Measurements from ENCODE around the gene PHF11.
"Not testable (repeated sequence)": the region's sequence is repeated elsewhere in the genome, so short reads cannot be mapped to it uniquely, and the experiment has no call there.

The PHF11 gene

DNA sequence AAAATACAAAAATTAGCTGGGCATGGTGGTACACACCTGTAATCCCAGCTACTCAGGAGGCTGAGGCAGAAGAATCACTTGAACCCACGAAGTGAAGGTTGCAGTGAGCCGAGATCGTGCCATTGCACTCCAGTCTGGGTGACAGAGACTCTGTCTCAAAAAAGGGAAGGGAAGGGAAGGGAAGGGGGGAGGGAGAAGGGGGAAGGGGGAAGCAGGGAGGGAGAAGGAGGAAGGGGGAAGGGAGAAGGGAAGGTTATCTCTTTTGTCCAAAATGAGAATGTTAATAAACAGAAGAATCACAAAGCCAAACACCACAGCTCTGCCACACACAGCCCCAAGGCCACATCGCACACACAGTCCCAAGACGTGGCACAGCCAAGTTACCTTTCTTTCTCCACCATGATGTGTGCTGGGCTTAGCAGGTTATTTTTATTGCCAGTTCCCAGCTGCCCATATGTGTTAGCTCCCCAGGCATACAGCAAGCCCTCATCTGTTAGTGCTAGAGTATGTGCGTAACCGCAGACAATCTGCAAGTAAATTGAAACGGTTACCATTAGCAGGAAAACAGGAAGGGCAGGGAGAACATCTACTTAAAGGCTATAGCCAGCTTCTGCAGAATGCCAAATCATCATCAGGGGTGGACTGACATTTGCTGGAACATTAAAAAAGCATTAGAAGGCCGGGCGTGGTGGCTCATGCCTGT is 55.3 kb downstream of the PHF11 start:
- DNase-seq = no peak

DNA sequence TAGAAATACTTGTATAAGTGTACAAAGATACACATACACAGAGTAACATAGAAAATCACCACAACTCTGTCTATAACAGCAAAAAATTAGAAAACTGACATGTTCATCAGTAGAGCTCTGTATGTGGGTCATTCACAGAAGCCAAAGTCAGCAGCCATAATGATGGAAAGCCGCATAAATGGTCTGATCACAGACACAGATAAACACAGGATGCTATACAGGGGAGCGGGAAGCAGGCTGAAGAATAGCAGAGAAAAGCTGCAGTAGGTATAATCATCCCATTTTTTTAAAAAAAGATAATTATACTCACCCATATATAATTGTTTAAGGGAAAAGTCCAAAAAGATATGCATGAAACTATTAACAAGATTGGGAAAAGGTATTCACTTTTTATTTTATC is 58.1 kb downstream of the PHF11 start:
- DNase-seq = no peak

DNA sequence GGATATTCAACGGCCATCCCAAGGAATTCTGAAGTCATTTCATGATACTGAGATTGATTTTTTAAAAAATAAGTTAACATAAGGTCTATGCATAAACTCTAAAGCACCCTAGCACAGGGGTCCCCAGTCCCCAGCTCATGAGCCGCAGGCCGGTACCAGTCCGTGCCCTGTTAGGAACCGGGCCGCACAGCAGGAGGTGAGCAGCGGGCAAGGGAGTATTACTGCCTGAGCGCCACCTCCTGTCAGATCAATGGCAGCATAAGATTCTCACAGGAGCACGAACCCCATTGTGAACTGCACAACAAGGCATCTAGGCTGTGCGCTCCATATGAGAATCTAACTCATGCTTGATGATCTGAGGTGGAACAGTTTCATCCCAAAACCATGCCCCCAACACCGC is 58.6 kb downstream of the PHF11 start:
- no peak for DNase-seq

DNA sequence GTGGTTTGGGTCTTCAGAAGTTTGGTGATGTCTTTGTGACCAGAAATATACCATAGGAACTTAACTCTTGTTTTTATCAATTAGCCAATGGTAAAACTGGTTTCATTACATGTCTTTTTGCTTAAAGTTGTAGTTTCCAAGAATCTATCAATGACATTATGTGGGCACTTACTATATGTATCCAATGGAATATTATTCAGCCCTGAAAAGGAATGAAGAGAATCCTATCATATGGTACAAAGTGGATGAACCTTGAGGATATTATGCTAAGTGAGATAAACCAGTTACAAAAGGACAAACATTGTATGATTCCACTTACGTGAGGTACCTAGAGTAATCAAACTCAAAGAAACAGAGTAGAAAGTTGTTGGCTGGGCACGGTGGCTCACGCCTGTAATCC is 63.3 kb downstream of the PHF11 start:
- DNase-seq = no peak

DNA sequence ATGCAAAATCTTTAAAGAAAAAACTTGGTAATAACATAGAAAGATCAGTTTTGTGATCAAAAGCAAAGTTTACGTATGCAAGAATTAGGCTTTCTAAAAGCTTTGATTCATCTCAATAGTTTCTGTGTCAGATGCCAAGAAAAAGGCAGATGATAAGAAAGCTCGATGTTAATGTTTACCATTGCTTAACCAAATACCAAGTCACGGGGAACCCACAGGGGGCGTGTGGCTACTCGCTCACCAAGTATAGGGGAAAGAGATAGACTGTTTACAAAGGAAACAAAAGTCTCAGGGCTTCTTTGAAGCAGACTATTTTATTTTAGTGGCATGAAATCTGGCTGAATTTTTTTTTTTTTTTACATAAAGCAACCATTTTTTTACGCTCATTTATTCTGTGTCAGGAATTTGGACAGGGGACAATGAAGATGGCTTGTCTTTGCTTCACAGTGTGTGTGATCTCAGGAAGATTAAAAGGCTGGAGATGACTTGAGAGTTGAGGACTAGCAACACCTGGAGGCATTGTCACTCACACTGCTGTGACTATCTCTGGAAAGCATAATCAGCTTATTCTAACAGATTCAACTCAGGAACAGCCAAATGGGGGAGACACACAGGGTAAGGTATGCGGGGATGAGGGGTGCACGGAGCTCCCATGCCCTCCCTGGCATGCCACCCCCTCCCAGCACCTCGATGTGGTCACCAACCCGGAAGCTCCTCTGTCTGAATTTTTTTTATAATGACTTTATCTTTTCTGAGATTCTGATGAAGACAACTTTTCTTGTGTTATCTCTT is 64.7 kb downstream of the PHF11 start:
- no peak for DNase-seq

DNA sequence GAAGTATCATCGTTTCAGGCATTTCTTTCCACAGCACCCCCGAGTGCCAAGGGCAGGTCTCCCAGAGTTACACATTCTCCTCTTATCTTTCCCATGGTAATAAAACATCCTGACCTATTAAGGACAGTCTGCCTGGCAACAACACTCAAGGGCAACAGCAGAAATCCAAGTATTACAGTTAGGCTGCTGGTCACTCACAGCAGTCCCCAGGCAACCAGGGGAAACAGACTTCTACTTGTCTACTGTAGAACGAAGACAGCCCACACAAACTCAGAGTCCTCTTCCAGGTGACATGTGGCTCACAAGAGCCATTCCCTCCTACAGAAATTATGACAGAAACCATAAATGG is 65.3 kb downstream of the PHF11 start:
- no peak for DNase-seq

DNA sequence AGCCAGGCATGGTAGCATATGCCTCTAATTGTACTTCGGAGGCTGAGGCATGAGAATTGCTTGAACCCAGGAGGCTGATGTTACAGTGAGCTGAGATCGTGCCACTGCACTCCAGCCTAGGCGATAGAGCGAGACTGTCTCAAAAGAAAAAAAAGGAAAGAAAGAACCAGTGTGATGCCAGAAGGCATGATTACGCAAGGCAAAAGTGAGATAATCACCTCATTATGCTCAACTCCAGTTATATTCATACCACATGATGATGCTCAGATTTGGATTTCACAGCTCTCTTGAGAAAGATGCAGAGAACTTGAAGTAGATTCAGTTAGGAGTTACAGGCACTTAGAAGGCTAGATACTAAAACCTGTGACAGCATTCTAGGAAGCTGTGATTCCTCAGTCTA is 67.8 kb downstream of the PHF11 start:
- no peak for DNase-seq

DNA sequence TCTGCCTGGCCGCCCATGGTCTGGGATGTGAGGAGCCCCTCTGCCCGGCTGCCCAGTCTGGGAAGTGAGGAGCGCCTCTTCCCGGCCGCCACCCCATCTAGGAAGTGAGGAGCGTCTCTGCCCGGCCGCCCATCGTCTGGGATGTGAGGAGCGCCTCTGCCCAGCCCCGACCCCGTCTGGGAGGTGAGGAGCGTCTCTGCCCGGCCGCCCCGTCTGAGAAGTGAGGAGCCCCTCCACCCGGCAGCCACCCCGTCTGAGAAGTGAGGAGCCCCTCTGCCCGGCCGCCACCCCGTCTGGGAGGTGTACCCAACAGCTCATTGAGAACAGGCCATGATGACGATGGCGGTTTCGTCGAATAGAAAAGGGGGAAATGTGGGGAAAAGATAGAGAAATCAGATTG is 69.7 kb downstream of the PHF11 start:
- not testable (repeated sequence) for DNase-seq

DNA sequence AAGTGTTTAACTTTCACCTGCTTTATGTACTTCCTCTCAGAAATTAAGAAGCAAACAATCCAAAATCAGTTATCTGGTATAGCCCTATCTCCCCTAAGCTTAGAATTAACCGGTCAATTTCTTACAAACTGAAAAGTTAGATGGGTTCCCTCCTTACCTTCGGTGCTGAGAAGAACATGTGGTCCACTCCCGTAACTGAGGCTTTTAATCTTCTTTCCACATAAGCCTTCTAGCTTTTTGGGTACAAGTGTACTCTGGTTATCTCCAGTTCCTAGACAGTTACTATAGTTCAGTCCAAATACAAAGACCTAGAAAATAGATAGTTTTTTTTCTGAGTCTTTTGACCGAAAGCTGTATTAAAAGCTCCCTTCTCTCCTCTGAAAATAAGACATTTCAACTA is 70.7 kb downstream of the PHF11 start:
- no peak for DNase-seq

DNA sequence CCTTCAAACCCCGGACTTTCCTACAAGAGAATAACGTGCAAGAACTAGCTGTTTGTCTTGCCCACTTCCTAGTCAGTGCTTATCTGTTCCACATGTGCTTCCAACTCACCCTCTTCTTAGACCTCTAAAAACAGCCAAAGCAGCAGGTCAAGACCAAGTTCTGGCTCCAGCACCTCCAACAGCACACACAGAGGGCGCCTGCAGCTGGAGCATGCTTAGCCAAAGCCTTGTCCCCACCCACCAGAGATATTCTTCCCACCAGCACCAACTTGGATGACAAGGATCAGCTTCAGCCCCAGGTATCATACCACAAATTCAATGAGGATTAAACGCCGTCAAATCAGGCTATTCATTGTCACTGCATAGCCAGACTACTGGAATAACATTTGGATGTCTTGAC is 71.7 kb downstream of the PHF11 start:
- no peak for DNase-seq

DNA sequence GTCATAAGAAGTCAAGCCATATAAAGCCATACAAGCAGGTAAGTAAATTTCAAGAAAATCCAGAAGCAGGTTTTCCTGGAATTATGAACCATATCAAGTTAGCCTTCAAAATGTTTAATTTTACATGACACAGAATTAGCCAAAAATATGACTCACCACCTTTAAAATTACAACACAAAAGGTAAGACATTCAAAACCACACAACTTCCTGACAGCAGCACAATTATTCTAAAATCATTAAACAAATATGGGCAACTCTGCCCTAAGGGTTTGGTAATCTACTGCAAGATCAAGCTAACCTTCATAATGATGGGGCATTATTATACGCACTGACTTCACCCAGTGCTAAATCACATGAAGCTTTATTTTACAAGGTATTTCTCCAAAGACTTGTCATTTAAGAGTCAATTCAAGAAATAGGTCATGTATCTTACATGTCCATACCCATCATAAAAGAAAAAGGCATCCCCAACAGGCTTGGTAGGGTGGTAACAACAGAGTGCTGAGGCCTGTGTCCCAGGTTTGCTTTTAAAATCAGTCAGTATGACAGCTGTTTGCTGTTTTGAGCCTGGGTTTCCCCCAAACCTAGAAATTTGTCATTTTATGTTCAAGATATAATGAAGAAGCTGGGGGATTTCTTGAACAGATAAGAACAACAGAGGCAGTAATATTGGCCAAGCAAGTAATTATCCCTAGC is 74.4 kb downstream of the PHF11 start:
- DNase-seq = no peak

DNA sequence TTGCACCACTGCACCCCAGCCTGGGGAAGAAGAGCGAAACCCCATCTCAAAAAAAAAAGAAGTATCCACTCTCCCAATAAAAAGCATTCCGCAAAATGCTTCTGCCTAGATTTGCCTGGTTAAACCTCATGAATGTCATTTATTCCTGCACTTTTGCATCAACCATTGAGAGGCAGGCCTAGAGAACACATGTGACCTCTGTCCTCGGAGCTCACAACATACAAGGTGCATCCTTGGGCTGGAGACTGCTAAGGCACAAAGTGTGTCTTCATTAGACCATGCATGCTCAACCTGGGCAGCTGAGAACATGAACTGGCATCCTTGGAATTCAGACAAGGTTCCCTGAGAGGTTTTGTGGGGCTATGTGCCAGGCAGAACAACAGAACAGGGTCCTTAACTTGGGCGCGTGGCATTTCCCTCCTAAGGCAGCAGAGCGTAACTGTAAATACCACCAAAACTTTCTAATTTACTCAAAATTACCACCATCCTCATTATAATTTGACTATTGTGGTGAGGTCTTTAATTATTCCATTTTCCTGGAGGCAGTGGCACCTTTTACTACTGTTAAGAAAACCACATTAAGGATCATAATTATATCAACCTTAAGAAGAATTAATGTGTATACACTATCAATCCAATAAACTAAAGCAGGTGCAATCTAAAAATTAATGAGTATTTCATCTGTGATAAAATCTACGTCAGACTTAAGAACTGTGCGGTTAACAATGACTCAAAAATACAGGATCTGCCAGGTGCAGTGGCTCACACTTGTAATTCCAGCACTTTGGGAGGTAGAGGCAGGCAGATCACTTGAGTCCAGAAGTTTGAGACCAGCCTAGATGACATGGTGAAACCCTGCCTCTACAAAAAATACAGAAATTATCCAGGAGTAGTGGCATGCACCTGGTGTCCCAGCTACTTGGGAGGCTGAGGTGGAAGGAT is 75.8 kb downstream of the PHF11 start:
- DNase-seq = no peak

Measured in NCI-H526 treated with DMSO at 0.1 percent for 48 hours (cell line).